IgD-negative memory B cell (primary cell): ENCODE data around the gene SLC4A2. TPM values are rescaled to one million over a fixed set of nuclear protein-coding genes. Genes with fewer than 3 reads are reported as not detected.
A peak's percentile ranks its signal among the peaks of the same experiment; 100 is the strongest.

ENCODE experiments used
- H3K27ac Mint-ChIP-seq, 3 donors: one replicate each; pipeline ENCODE4 v1.8.0; 2020 to 2022; ENCODE audit warnings: mild to moderate bottlenecking in 3 of 3, mixed read lengths in 3 of 3, moderate library complexity in 1 of 3
- H3K27me3 Mint-ChIP-seq: one replicate; pipeline ENCODE4 v1.8.0; 2021; ENCODE audit warnings: mixed read lengths
- H3K36me3 Mint-ChIP-seq: one replicate; pipeline ENCODE4 v1.8.0; 2020; ENCODE audit warnings: mild to moderate bottlenecking, mixed read lengths
- H3K4me1 Mint-ChIP-seq, 3 donors: one replicate each; pipeline ENCODE4 v1.8.0; 2020 to 2022; ENCODE audit warnings: mixed read lengths in 3 of 3, mild to moderate bottlenecking in 1 of 3
- H3K4me3 Mint-ChIP-seq, 4 donors: one replicate each; pipeline ENCODE4 v1.8.0; 2020 to 2022; ENCODE audit warnings: mild to moderate bottlenecking in 4 of 4, mixed read lengths in 4 of 4, moderate library complexity in 3 of 4
- H3K9me3 Mint-ChIP-seq, 3 donors: one replicate each; pipeline ENCODE4 v1.8.0; 2020 to 2021; ENCODE audit warnings: mixed read lengths in 3 of 3, mild to moderate bottlenecking in 1 of 3
- polyA plus RNA-seq: library from polyadenylated mRNA; unstranded; fragments of 300-500 nt; fragmentation: Illumina TruSeq; gene quantifications from one replicate; pipeline ENCODE4 v1.2.3, GENCODE V29; 2021

SLC4A2 gene
- polyA plus RNA-seq, 1 donor from 2014 or later = 17.8 TPM

- Mint-ChIP-seq H3K9me3 (no peaks in the 10 kb centered on the region), H3K36me3 (no peaks in the 10 kb centered on the region), H3K27me3 (no peaks in the 10 kb centered on the region), H3K4me3 (peak overlapping the region; percentile 85 to 96 (median 89)), H3K4me1 (peaks cover 17 to 31% (median 26%) of the 10 kb centered on the region in 3 donors), H3K27ac (peak overlapping the region in 2 of 3 donors; percentile 46 to 88)
Measured at GRCh38 chr7:151081170-151082101, 22.0 kb downstream of the SLC4A2 start.

GRCh38 chr7:151082141-151083070 is 23.0 kb downstream of the SLC4A2 start:
- Mint-ChIP-seq H3K27ac (peak overlapping the region; percentile 88 to 98 (median 94)), H3K4me1 (peaks cover 17 to 31% (median 26%) of the 10 kb centered on the region in 3 donors), H3K27me3 (no peaks in the 10 kb centered on the region), H3K9me3 (no peaks in the 10 kb centered on the region), H3K36me3 (no peaks in the 10 kb centered on the region), H3K4me3 (peak overlapping the region; percentile 88 to 97 (median 95))

- Mint-ChIP-seq H3K4me1 (peaks cover 12 to 31% (median 26%) of the 10 kb centered on the region in 3 donors), H3K4me3 (peak within 1 kb of the TSS; percentile 88 to 97 (median 95)), H3K9me3 (no peaks in the 10 kb centered on the region), H3K27ac (peak within 1 kb of the TSS; percentile 88 to 98 (median 94)), H3K27me3 (no peaks in the 10 kb centered on the region), H3K36me3 (no peaks in the 10 kb centered on the region)
Measured at GRCh38 chr7:151083071-151083823, 23.9 kb downstream of the SLC4A2 start, which contains the start of gene TMUB1. Gene TMUB1 (minus strand): TSS chr7:151083493. CDS start chr7:151082563, 930 bp downstream.

DNA sequence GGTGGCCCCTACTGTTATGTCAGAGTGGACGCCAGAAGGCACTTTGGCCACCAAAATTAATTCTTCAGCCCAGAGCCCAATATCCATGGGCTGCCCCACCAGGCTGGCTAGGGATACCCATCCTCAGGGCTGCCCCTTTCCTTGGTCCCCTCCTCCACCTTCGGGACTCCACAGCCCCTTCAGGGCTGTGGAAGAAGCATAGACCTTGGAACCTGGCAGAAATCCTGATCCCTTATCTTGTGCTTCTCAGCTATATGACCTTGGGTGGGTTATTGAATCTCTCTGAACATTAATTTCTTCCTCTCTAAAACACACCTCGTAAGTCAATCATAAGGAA is 24.4 kb downstream of the SLC4A2 start:
- H3K27me3 Mint-ChIP-seq = no peaks in the 10 kb centered on the region
- H3K36me3 Mint-ChIP-seq = no peaks in the 10 kb centered on the region
- peak overlapping the region; percentile 84 to 97 (median 92) for H3K4me3 Mint-ChIP-seq
- H3K27ac Mint-ChIP-seq = peak overlapping the region; percentile 88 to 98 (median 88)
- H3K9me3 Mint-ChIP-seq = no peaks in the 10 kb centered on the region
- H3K4me1 Mint-ChIP-seq = peaks cover 10 to 27% (median 24%) of the 10 kb centered on the region in 3 donors

DNA sequence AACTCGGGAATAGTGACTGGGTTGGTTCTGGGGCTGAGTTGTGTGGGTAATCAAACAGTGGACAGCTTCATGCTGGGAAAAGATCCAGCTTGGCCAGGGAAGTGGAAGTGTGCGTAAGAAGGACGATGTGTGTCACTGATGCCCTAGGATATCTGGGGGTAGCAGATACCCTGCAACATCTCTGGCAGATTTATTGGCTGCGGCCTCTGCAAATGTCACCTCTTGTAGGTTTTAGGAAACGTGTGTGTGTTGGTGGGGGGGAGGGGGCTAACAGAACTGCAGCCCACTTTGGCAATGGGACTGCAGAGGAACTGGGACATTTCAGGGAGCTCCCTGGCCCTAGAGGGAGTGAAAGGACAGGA is 25.9 kb downstream of the SLC4A2 start:
- Mint-ChIP-seq H3K4me3 (peak overlapping the region; percentile 75 to 94 (median 86)), H3K9me3 (no peaks in the 10 kb centered on the region), H3K27me3 (no peaks in the 10 kb centered on the region), H3K4me1 (peaks cover 10 to 23% (median 22%) of the 10 kb centered on the region in 3 donors), H3K27ac (peak overlapping the region; percentile 65 to 98 (median 90)), H3K36me3 (no peaks in the 10 kb centered on the region)

DNA sequence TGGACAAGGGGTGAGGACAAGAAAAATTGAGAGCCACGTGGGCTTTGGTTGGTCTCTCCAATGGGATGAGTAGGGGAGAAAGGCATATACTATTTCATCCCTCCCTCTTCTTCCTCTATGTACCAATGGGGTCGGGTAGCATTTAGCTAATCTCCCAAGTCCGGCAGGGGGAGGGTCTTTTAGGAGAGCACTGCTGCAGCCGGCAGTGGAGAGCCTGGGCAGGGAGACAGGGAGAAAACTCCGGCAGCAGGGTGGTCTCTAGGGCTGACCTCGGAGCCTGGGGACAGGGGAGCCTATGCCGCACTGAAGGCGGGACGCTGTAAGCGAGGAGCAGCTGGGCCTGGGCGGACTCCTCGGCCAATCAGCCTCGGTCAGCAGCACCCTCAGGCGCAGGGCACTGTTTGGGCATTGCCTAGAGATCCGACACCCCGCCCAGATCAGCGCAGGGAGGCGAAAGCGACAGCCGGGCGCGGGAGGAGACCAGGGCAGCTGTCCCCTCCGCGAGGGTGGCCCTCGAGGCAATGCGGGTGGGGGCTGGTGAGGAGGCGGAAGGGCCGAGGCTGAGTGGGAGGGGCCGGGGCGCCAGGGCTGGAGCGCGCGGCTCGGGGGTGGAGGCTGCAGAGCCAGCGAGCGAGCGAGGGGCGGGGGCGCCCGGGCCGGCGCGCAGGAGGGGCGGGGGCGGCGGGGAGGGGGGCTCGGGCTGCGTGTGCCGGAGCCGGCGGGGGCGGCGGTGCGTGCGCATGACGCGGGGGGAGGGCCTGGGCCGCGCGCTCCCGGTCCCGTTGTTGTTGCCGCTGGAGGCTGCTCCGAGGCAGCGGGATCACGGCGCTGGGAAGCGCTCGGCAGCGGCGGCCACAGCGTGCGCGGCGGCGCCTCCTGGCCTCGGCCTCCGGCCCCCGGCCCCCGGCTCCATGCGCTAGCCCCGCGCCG is 26.6 kb downstream of the SLC4A2 start, which contains the start of gene AGAP3:
Gene AGAP3, plus strand, starts transcription at position 785 of the 930 bp plus-strand sequence. CDS start 267 bp downstream, outside the sequence.
- peak within 1 kb of the TSS; percentile 88 to 95 (median 90) for H3K4me3 Mint-ChIP-seq
- H3K27me3 Mint-ChIP-seq = no peaks in the 10 kb centered on the region
- H3K4me1 Mint-ChIP-seq = peaks cover 10 to 23% (median 22%) of the 10 kb centered on the region in 3 donors
- no peaks in the 10 kb centered on the region for H3K36me3 Mint-ChIP-seq
- H3K27ac Mint-ChIP-seq = peak within 1 kb of the TSS; percentile 65 to 98 (median 90)
- H3K9me3 Mint-ChIP-seq = no peaks in the 10 kb centered on the region

DNA sequence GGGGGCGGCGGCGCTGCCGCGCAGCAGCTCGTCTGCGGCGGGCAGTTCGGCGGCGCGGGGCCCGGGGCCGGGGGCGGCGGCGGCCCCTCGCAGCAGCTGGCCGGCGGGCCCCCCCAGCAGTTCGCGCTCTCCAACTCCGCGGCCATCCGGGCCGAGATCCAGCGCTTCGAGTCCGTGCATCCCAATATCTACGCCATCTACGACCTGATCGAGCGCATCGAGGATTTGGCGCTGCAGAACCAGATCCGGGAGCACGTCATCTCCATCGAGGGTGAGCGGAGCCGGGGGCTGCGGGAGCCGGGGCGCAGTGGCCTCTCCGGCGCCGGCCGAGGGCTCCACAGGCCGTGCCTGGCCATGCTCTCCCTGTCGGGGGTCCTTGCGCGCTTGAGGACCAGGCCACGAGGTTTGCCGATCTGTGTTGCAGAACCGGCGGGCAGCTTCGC is 27.4 kb downstream of the SLC4A2 start:
- Mint-ChIP-seq H3K4me1 (peaks cover 10 to 25% (median 24%) of the 10 kb centered on the region in 3 donors), H3K27me3 (no peaks in the 10 kb centered on the region), H3K36me3 (no peaks in the 10 kb centered on the region), H3K4me3 (peak overlapping the region; percentile 84 to 95 (median 90)), H3K9me3 (no peaks in the 10 kb centered on the region), H3K27ac (peak overlapping the region in 2 of 3 donors; percentile 35 to 86)

DNA sequence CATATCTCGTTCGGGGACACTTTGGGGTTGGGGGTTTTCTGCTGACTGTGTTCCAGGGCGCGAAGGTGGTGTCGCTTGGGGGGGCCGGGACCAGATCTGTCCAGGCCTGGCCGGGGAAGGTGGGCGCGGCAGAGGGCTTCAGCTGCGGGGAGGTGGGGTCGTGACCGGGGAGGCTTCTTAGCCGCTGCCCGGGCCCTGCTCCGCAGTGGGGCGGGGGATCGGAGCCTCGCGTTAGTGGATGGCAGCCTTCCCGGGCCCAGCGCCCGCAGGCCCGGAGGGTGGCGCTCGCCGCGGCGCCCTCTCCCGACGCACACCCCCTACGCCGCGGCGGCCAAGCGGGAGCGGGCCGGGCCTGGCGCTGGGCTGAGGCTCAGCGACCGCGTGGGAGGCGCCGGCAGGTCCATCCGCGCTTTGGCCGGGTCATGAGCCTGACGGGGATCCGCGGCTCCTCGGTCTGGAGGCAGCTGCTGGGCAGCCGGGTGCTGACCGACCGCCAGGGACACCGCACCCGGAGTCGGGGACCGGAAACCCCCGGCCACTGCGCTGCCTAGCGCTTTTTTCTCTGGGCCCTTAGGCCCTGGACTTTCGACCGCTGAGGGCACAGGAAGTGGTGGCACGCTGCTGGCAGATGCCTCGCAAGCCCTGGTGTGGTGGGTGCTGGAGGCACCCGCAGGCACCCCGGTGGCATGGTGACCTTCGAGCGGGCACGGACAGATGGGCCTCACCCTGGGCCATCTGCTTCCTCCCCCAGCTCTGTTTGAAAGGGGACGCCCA is 28.0 kb downstream of the SLC4A2 start:
- Mint-ChIP-seq H3K27ac (peak overlapping the region in 2 of 3 donors; percentile 61 to 87), H3K9me3 (no peaks in the 10 kb centered on the region), H3K4me3 (peak overlapping the region; percentile 85 to 95 (median 90)), H3K27me3 (no peaks in the 10 kb centered on the region), H3K36me3 (no peaks in the 10 kb centered on the region), H3K4me1 (peaks cover 10 to 25% (median 22%) of the 10 kb centered on the region in 3 donors)

DNA sequence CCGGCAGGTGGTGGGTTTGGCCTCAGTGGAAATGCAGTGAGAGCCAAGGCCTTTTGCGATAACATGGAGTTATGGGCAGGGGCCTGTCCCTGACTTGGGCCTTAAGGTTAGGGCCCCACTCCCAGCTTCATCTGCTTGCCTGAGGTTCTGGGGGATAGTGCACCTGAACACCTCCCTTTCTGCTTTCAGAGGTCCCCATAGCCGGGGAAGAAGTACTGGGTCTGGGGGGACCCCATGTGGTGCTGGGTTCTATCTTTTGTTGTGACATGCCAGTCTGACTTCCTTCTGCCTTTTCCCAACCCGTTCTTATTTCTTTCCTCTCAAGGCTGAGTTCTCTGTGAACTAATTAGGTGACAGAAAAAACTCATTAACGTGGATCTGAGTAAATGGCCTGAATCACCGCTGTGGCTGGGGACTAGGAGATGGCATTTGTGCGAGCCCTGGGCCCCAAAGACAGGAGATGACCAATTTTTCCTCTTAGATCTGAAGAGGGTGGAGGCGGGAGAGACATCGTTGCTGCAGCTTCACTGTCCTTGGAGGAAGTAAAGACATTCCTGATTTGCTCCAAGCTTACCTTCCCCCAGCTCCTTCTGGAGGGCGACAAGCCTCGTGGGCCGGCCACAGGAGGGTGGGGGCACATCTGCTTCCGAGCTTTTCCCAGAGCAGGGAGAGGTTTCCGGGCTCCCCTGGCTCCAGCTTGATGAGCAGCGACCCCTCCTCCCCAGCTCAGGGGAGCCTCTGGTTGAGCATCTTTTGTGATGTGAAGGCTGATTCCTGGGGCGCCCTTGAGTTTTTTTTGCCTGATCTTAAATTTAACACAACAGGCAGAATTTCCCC is 28.8 kb downstream of the SLC4A2 start:
- peak overlapping the region; percentile 31 to 87 (median 61) for H3K27ac Mint-ChIP-seq
- H3K4me3 Mint-ChIP-seq = peak overlapping the region; percentile 74 to 93 (median 82)
- H3K9me3 Mint-ChIP-seq = no peaks in the 10 kb centered on the region
- no peaks in the 10 kb centered on the region for H3K27me3 Mint-ChIP-seq
- no peaks in the 10 kb centered on the region for H3K36me3 Mint-ChIP-seq
- H3K4me1 Mint-ChIP-seq = peaks cover 10 to 21% (median 19%) of the 10 kb centered on the region in 3 donors

GRCh38 chr7:151088856-151089699 is 29.7 kb downstream of the SLC4A2 start:
- Mint-ChIP-seq H3K4me1 (peaks cover 6 to 19% (median 18%) of the 10 kb centered on the region in 3 donors), H3K27ac (peak overlapping the region; percentile 61 to 87 (median 67)), H3K4me3 (peak overlapping the region; percentile 56 to 85 (median 70))

More at GRCh38 chr7:151088856-151089699, 29.7 kb downstream of the SLC4A2 start:
- Mint-ChIP-seq H3K27me3 (no peaks in the 10 kb centered on the region), H3K36me3 (no peaks in the 10 kb centered on the region), H3K9me3 (no peaks in the 10 kb centered on the region)
